HS-5 (cell line): Measurements from ENCODE around the gene PATE1.

Experiments used
- DNase-seq: peaks from one replicate; pipeline ENCODE4 v3.0.0-alpha.2; 2012; ENCODE audit warnings: low read depth

The PATE1 gene

DNA sequence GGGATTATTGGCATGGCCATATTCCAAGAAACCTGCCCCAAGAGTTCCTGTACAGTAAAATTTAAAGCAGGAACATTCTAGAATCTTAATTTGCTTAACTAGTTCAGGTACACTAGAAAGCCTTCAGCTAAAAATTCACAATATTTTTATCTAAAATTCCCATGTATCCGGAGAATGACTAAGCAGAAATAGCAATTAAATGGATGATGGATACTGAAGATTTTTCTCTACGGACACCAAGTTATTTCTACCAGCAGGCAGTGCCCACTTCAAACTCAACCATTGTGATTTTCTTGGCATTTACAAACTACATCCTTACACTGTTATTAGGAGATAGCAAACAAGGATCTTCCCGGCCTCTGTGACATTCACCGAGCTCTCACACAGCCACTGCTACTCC, 44.7 kb downstream of the PATE1 start:
- DNase-seq: no peak

- no peak for DNase-seq
These were observed 51.6 kb downstream of the PATE1 start for GRCh38 chr11:125797641-125798040.
